ENCODE measurements around the gene FNDC3B. TPM values are rescaled to one million over a fixed set of nuclear protein-coding genes. Genes with fewer than 3 reads are reported as not detected.

Gene FNDC3B
- total and polyA plus RNA-seq, 4 donors, result 13.3 to 175 (median 100) TPM

- Histone ChIP-seq H3K9me3 (ENCODE audit: control insufficient read depth in 4 of 4, insufficient read depth in 3 of 4, low read length in 3 of 4) (peaks cover 0 to 4% (median 4%) of the 10 kb centered on the region in 4 donors), H3K27me3 (ENCODE audit: control insufficient read depth in 3 of 3, insufficient read depth in 3 of 3, low read length in 2 of 3) (no peaks in the 10 kb centered on the region), H3K9ac (ENCODE audit: insufficient read depth in 1 of 2, low read length in 2 of 2) (no peak overlapping the region), H3K4me3 (no peak overlapping the region), H3K36me3 (ENCODE audit: control insufficient read depth in 4 of 4, insufficient read depth in 4 of 4, low read length in 4 of 4) (peaks cover 31 to 36% (median 34%) of the 10 kb centered on the region in 4 donors), H3K27ac (ENCODE audit: low read depth in 1 of 2, low read length in 1 of 2) (no peak overlapping the region), H3K4me1 (ENCODE audit: control insufficient read depth in 5 of 5, insufficient read depth in 5 of 5, low read length in 5 of 5) (peaks cover 0 to 4% (median 0%) of the 10 kb centered on the region in 5 donors)
- TF ChIP-seq, protein P1, sequence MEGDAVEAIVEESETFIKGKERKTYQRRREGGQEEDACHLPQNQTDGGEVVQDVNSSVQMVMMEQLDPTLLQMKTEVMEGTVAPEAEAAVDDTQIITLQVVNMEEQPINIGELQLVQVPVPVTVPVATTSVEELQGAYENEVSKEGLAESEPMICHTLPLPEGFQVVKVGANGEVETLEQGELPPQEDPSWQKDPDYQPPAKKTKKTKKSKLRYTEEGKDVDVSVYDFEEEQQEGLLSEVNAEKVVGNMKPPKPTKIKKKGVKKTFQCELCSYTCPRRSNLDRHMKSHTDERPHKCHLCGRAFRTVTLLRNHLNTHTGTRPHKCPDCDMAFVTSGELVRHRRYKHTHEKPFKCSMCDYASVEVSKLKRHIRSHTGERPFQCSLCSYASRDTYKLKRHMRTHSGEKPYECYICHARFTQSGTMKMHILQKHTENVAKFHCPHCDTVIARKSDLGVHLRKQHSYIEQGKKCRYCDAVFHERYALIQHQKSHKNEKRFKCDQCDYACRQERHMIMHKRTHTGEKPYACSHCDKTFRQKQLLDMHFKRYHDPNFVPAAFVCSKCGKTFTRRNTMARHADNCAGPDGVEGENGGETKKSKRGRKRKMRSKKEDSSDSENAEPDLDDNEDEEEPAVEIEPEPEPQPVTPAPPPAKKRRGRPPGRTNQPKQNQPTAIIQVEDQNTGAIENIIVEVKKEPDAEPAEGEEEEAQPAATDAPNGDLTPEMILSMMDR (IDR thresholded peaks at IDR 0.05; ENCODE audit: control extremely low read depth, extremely low read depth), result no peak
- WGBS, 2 donors, result 96% methylated on average over 4 of the region's 4 CpGs
- no peak for DNase-seq
- ATAC-seq (ENCODE audit: insufficient read depth, low FRiP score), result no peak
Observed at GRCh38 chr3:172375206-172375850, 335.9 kb downstream of the FNDC3B start.

GRCh38 chr3:172376402-172376801 is 337.0 kb downstream of the FNDC3B start:
- TF ChIP-seq, protein P1 (IDR thresholded peaks at IDR 0.05; ENCODE audit: control extremely low read depth, extremely low read depth), result no peak
- Histone ChIP-seq H3K27me3 (ENCODE audit: control insufficient read depth in 3 of 3, insufficient read depth in 3 of 3, low read length in 2 of 3) (no peaks in the 10 kb centered on the region), H3K36me3 (ENCODE audit: control insufficient read depth in 4 of 4, insufficient read depth in 4 of 4, low read length in 4 of 4) (peaks cover 33 to 45% (median 42%) of the 10 kb centered on the region in 4 donors), H3K4me1 (ENCODE audit: control insufficient read depth in 5 of 5, insufficient read depth in 5 of 5, low read length in 5 of 5) (peaks cover 0 to 2% (median 0%) of the 10 kb centered on the region in 5 donors), H3K27ac (ENCODE audit: low read depth in 1 of 2, low read length in 1 of 2) (no peak overlapping the region), H3K9ac (ENCODE audit: insufficient read depth in 1 of 2, low read length in 2 of 2) (no peak overlapping the region), H3K4me3 (no peak overlapping the region), H3K9me3 (ENCODE audit: control insufficient read depth in 4 of 4, insufficient read depth in 3 of 4, low read length in 3 of 4) (peaks cover 0 to 4% (median 4%) of the 10 kb centered on the region in 4 donors)
- DNase-seq (no peak), ATAC-seq (ENCODE audit: insufficient read depth, low FRiP score) (no peak)

DNA sequence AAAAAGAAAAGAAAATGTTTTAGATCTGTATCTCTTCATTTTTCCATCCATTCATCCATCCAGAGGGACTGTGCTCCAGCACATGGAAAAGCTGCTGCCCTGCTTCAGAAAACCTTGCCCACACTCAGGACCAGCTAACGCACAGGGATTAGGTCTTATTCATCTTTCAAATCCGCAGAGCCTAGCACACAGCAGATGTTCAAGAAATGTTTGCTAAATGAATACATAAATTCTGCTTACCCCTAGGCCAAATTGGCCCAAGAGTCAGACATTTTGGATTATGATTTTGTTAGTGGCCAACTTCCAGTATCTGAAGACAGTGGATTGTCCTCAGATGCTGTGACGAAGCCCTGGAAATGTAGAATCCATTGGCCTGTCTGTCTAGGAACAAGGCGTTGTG is 337.5 kb downstream of the FNDC3B start:
- H3K4me1 ChIP-seq (ENCODE audit: control insufficient read depth in 5 of 5, insufficient read depth in 5 of 5, low read length in 5 of 5), result no peaks in the 10 kb centered on the region
- H3K9me3 ChIP-seq (ENCODE audit: control insufficient read depth in 4 of 4, insufficient read depth in 3 of 4, low read length in 3 of 4), result peaks cover 0 to 4% (median 4%) of the 10 kb centered on the region in 4 donors
- no peak overlapping the region for H3K27ac ChIP-seq (ENCODE audit: low read depth in 1 of 2, low read length in 1 of 2)
- peaks cover 32 to 43% (median 42%) of the 10 kb centered on the region in 4 donors for H3K36me3 ChIP-seq (ENCODE audit: control insufficient read depth in 4 of 4, insufficient read depth in 4 of 4, low read length in 4 of 4)
- H3K27me3 ChIP-seq (ENCODE audit: control insufficient read depth in 3 of 3, insufficient read depth in 3 of 3, low read length in 2 of 3), result no peaks in the 10 kb centered on the region
- DNase-seq, result no peak
- TF ChIP-seq, protein P1 (IDR thresholded peaks at IDR 0.05; ENCODE audit: control extremely low read depth, extremely low read depth), result no peak
- no peak overlapping the region for H3K4me3 ChIP-seq
- H3K9ac ChIP-seq (ENCODE audit: insufficient read depth in 1 of 2, low read length in 2 of 2), result no peak overlapping the region
- 96 to 97% methylated on average over 4 of the region's 4 CpGs for WGBS, 2 donors
- no peak for ATAC-seq (ENCODE audit: insufficient read depth, low FRiP score)

All from lung (tissue), 12 donors.